ENCODE results near the gene LAMTOR1. TPM values are rescaled to one million over a fixed set of nuclear protein-coding genes. Genes with fewer than 3 reads are reported as not detected.

Gene LAMTOR1
- total and polyA plus RNA-seq, 2 of the 8 experiments (the other 6 are each of a cell fraction or from before 2014, with no cell fraction given): 82.1 to 160 TPM

- H3K4me2 ChIP-seq (ENCODE audit: insufficient read depth in 1 of 2, low read depth in 2 of 2, low read length in 2 of 2): no peak overlapping the region
- no peak overlapping the region for H3K56ac ChIP-seq (replicated peaks; ENCODE audit: insufficient read length, low read depth, low read length)
- H2BK12ac ChIP-seq (ENCODE audit: low read depth, low read length): no peak overlapping the region
- no peak overlapping the region for H2AFZ ChIP-seq (ENCODE audit: low read length)
- no peak for DNase-seq (ENCODE audit: low read depth in 1 of 2, low spot score in 2 of 2)
- peaks cover 0 to 2% of the 10 kb centered on the region in 2 experiments for H4K20me1 ChIP-seq (replicated peaks in 1 of 2; ENCODE audit: control insufficient read depth in 1 of 2, insufficient read depth in 2 of 2, low read length in 2 of 2)
- H2BK120ac ChIP-seq (replicated peaks; ENCODE audit: low read depth, low read length): no peak overlapping the region
- H3K36me3 ChIP-seq (ENCODE audit: control insufficient read depth in 2 of 4, insufficient read depth in 4 of 4, low read length in 3 of 4): peaks cover 0 to 4% (median 0%) of the 10 kb centered on the region in 4 experiments; a peak in 2 of 8 replicates
- no peak overlapping the region for H3K4ac ChIP-seq (replicated peaks; ENCODE audit: insufficient read length, low read depth, low read length)
- no peaks in the 10 kb centered on the region for H3K27me3 ChIP-seq (replicated peaks in 1 of 4; ENCODE audit: control insufficient read depth in 3 of 4, extremely low read depth in 1 of 4, insufficient read depth in 3 of 4, low read length in 3 of 4)
- peaks cover 0 to 2% (median 0%) of the 10 kb centered on the region in 4 experiments; a peak in 2 of 7 replicates for H3K4me1 ChIP-seq (replicated peaks in 1 of 4; ENCODE audit: control insufficient read depth in 3 of 4, insufficient read depth in 4 of 4, low read length in 3 of 4)
- no peak overlapping the region for H2BK20ac ChIP-seq (ENCODE audit: low read length)
- H3K14ac ChIP-seq (ENCODE audit: insufficient read length): no peak overlapping the region
- H3K18ac ChIP-seq (ENCODE audit: extremely low read depth, low read length): no peak overlapping the region
- H4K8ac ChIP-seq (ENCODE audit: extremely low read depth, insufficient read depth, low read length): no peak overlapping the region
- POLR2A ChIA-PET (ENCODE audit: partially characterized antibody): interaction anchor here (0.9 to 8.4 kb wide), 4 partner anchors 13 to 44 kb away, joined by 3 to 144 read pairs (median 18); partner anchors contain the start of genes ANAPC15 and LAMTOR1
- no peak overlapping the region for H2BK15ac ChIP-seq (ENCODE audit: low read length)
- H3K79me1 ChIP-seq (ENCODE audit: low read depth, low read length): no peaks in the 10 kb centered on the region
- H4K91ac ChIP-seq (replicated peaks; ENCODE audit: insufficient read length, low read length): no peak overlapping the region
- TF ChIP-seq EGR1 (IDR thresholded peaks at IDR 0.05; ENCODE audit: borderline replicate concordance, low read depth, low read length) (no peak), POU5F1 (IDR thresholded peaks at IDR 0.05; ENCODE audit: low read depth, low read length) (no peak), SIRT6 (IDR thresholded peaks at IDR 0.05; ENCODE audit: low read length) (no peak)
- no peak overlapping the region for H3K23ac ChIP-seq (ENCODE audit: insufficient read length)
- H3K79me2 ChIP-seq (ENCODE audit: control insufficient read depth in 1 of 2, insufficient read depth in 2 of 2, low read length in 2 of 2): peaks cover 5 to 9% of the 10 kb centered on the region in 2 experiments; a peak in 3 of 4 replicates
- H3K9ac ChIP-seq (replicated peaks in 1 of 4; ENCODE audit: extremely low read depth in 1 of 4, low read depth in 3 of 4, low read length in 3 of 4): no peak overlapping the region
- no peaks in the 10 kb centered on the region for H3K9me3 ChIP-seq (ENCODE audit: insufficient read depth in 2 of 2, low read depth in 1 of 2, low read length in 1 of 2)
- no peak overlapping the region for H2AK5ac ChIP-seq (ENCODE audit: low read depth, low read length)
- no peak for FAIRE-seq
- no peak overlapping the region for H3K27ac ChIP-seq (ENCODE audit: low read depth, low read length)
- H4K5ac ChIP-seq (ENCODE audit: insufficient read length, low read depth, low read length): no peak overlapping the region
- 98% methylated on average over 4 of the region's 4 CpGs; no CpG with 5 or more reads in 1 of the 2 experiments for WGBS, 2 experiments (ENCODE audit: extremely low coverage in 1 of 2, insufficient coverage in 1 of 2, insufficient read length in 1 of 2, insufficient replicate concordance in 2 of 2, low coverage in 1 of 2, low lambda C conversion rate in 2 of 2, missing lambda C conversion rate in 1 of 2)
- peaks cover 4% of the 10 kb centered on the region; the same call in 1 of the 2 replicates for H3K23me2 ChIP-seq (ENCODE audit: low read depth, low read length)
- no peak overlapping the region for H3K4me3 ChIP-seq (ENCODE audit: extremely low read depth in 1 of 4, insufficient read depth in 2 of 4, low read depth in 3 of 4, low read length in 4 of 4)
- CTCF ChIA-PET (ENCODE audit: partially characterized antibody): interaction anchor here (3.4 to 3.9 kb wide), 2 partner anchors 59 to 70 kb away, joined by 26 to 44 read pairs; no protein-coding TSS in a partner anchor
- H2BK5ac ChIP-seq (ENCODE audit: low read depth, low read length): no peak overlapping the region
Measured at GRCh38 chr11:72084076-72084475, 19.0 kb downstream of the LAMTOR1 start.
